DND-41 (cell line): ENCODE data around the gene MEGF8.

Experiments used
- ATAC-seq: fragments of 200-7000 bp; cut with Tn5 transposase; 3 replicates; pipeline ENCODE4 v1.9.1; 2021; ENCODE audit warnings: low read depth; ENCODE audit not compliant: insufficient read depth
- DNase-seq: peaks from one replicate; pipeline ENCODE4 v3.0.0-alpha.2; 2020
- H2AFZ ChIP-seq: 2 replicates; pipeline ENCODE4 v1.6.0; 2012; ENCODE audit warnings: low read depth, low read length
- H3K27ac ChIP-seq: 2 replicates; pipeline ENCODE4 v1.5.1; 2012; ENCODE audit warnings: low read length, inconsistent platforms
- H3K27me3 ChIP-seq: fragments of 200-600 bp; sonication (generic); 2 replicates; pipeline ENCODE4 v1.6.0; 2012; ENCODE audit warnings: low read length, mild to moderate bottlenecking, inconsistent platforms; ENCODE audit not compliant: insufficient read depth, poor library complexity
- H3K36me3 ChIP-seq: 2 replicates; pipeline ENCODE4 v1.5.1; 2012; ENCODE audit warnings: low read length, inconsistent platforms; ENCODE audit not compliant: insufficient read depth
- H3K4me1 ChIP-seq: 2 replicates; pipeline ENCODE4 v1.5.1; 2012; ENCODE audit warnings: mild to moderate bottlenecking, low read length; ENCODE audit not compliant: insufficient read depth
- H3K4me2 ChIP-seq: 2 replicates; pipeline ENCODE4 v1.6.0; 2012; ENCODE audit warnings: mild to moderate bottlenecking, moderate library complexity, low read length, inconsistent platforms; ENCODE audit not compliant: insufficient read depth
- H3K4me3 ChIP-seq, 2 experiments: fragments of 200-600 bp in 1 of 2; shearing (Covaris generic) in 1 of 2; 2 replicates each; pipeline ENCODE4 v1.5.1; 2012 to 2016; ENCODE audit warnings: inconsistent platforms in 2 of 2, low read length in 2 of 2, mild to moderate bottlenecking in 2 of 2, low read depth in 1 of 2, moderate library complexity in 1 of 2
- H3K79me2 ChIP-seq: 2 replicates; pipeline ENCODE4 v1.6.0; 2012; ENCODE audit warnings: low read length, inconsistent platforms; ENCODE audit not compliant: insufficient read depth
- H3K9ac ChIP-seq: 2 replicates; pipeline ENCODE4 v1.6.0; 2012; ENCODE audit warnings: low read depth, mild to moderate bottlenecking, inconsistent platforms, low read length, moderate library complexity
- H3K9me3 ChIP-seq: 2 replicates; pipeline ENCODE4 v1.5.1; 2012; ENCODE audit warnings: low read length, moderate library complexity, mild to moderate bottlenecking, inconsistent platforms; ENCODE audit not compliant: insufficient read depth, severe bottlenecking
- H4K20me1 ChIP-seq: 2 replicates; pipeline ENCODE4 v1.6.0; 2012; ENCODE audit warnings: low read length; ENCODE audit not compliant: insufficient read depth
- EZH2 ChIP-seq: IDR thresholded peaks from 3 replicates; pipeline ENCODE4 v1.6.1; 2012; ENCODE audit warnings: borderline replicate concordance, low read depth, mild to moderate bottlenecking, moderate library complexity, low read length, inconsistent platforms; ENCODE audit not compliant: severe bottlenecking
- TF ChIP-seq, protein P1 (sequence below): IDR thresholded peaks from 2 replicates; pipeline ENCODE4 v1.5.1; 2012; ENCODE audit warnings: borderline replicate concordance, low read length, moderate library complexity, mild to moderate bottlenecking; ENCODE audit not compliant: poor library complexity, severe bottlenecking; ENCODE audit errors: extremely low read depth

MEGF8 gene

GRCh38 chr19:42303101-42303464 is 22.4 kb upstream of the MEGF8 start:
- peak overlapping the region; percentile 100 for H2AFZ ChIP-seq
- H3K9me3 ChIP-seq: no peaks in the 10 kb centered on the region
- no peaks in the 10 kb centered on the region for H3K27me3 ChIP-seq
- peaks cover 15% of the 10 kb centered on the region for H3K79me2 ChIP-seq
- TF ChIP-seq EZH2: no peak
- TF ChIP-seq, protein P1, sequence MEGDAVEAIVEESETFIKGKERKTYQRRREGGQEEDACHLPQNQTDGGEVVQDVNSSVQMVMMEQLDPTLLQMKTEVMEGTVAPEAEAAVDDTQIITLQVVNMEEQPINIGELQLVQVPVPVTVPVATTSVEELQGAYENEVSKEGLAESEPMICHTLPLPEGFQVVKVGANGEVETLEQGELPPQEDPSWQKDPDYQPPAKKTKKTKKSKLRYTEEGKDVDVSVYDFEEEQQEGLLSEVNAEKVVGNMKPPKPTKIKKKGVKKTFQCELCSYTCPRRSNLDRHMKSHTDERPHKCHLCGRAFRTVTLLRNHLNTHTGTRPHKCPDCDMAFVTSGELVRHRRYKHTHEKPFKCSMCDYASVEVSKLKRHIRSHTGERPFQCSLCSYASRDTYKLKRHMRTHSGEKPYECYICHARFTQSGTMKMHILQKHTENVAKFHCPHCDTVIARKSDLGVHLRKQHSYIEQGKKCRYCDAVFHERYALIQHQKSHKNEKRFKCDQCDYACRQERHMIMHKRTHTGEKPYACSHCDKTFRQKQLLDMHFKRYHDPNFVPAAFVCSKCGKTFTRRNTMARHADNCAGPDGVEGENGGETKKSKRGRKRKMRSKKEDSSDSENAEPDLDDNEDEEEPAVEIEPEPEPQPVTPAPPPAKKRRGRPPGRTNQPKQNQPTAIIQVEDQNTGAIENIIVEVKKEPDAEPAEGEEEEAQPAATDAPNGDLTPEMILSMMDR: no peak
- no peak for ATAC-seq
- H3K9ac ChIP-seq: peak overlapping the region; percentile 91
- peaks cover 29% of the 10 kb centered on the region for H3K4me1 ChIP-seq
- H3K27ac ChIP-seq: peak overlapping the region; percentile 91
- peaks cover 7% of the 10 kb centered on the region for H3K36me3 ChIP-seq
- DNase-seq: no peak
- H3K4me3 ChIP-seq: peak overlapping the region in 1 of 2 experiments; percentile 96; a peak in 2 of 4 replicates
- peak overlapping the region; percentile 96 for H3K4me2 ChIP-seq
- no peaks in the 10 kb centered on the region for H4K20me1 ChIP-seq

DNA sequence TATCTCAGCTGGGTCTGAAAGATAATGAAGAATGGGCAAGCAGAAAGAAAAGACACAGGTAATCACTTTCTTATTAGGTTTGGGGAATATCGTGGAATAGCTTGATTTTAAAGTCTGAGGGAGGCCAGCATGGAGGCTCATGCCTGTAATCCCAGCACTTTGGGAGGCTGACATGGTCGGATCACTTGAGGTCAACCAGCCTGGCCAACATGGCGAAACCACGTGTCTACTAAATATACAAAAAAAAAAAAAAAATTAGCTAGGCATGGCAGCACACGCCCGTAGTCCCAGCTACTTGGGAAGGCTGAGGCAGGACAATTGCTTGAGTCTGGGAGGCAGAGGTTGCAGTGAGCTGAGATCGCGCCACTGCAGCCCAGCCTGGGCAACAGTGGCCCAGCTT is 21.6 kb upstream of the MEGF8 start:
- no peak overlapping the region for H3K9ac ChIP-seq
- H3K36me3 ChIP-seq: peaks cover 7% of the 10 kb centered on the region
- TF ChIP-seq EZH2: no peak
- TF ChIP-seq, protein P1: no peak
- no peaks in the 10 kb centered on the region for H3K27me3 ChIP-seq
- ATAC-seq: no peak
- no peak for DNase-seq
- no peak overlapping the region for H3K4me2 ChIP-seq
- H2AFZ ChIP-seq: peak overlapping the region; percentile 100; the same call in 1 of the 2 replicates
- no peaks in the 10 kb centered on the region for H3K9me3 ChIP-seq
- peaks cover 29% of the 10 kb centered on the region for H3K4me1 ChIP-seq
- peaks cover 15% of the 10 kb centered on the region for H3K79me2 ChIP-seq
- H3K27ac ChIP-seq: no peak overlapping the region
- no peak overlapping the region for H3K4me3 ChIP-seq
- H4K20me1 ChIP-seq: no peaks in the 10 kb centered on the region

- H3K36me3 ChIP-seq: no peaks in the 10 kb centered on the region
- DNase-seq: no peak
- H3K27ac ChIP-seq: no peak overlapping the region
- H2AFZ ChIP-seq: no peak overlapping the region
- H3K27me3 ChIP-seq: no peaks in the 10 kb centered on the region
- TF ChIP-seq, protein P1: no peak
- TF ChIP-seq EZH2: no peak
- H3K9me3 ChIP-seq: no peaks in the 10 kb centered on the region
- no peak for ATAC-seq
- H4K20me1 ChIP-seq: no peaks in the 10 kb centered on the region
- H3K4me3 ChIP-seq: no peak overlapping the region
- no peak overlapping the region for H3K9ac ChIP-seq
- H3K79me2 ChIP-seq: peaks cover 7% of the 10 kb centered on the region
- no peak overlapping the region for H3K4me2 ChIP-seq
- H3K4me1 ChIP-seq: peaks cover 19% of the 10 kb centered on the region
Measured at GRCh38 chr19:42306646-42307045, 18.8 kb upstream of the MEGF8 start.

DNA sequence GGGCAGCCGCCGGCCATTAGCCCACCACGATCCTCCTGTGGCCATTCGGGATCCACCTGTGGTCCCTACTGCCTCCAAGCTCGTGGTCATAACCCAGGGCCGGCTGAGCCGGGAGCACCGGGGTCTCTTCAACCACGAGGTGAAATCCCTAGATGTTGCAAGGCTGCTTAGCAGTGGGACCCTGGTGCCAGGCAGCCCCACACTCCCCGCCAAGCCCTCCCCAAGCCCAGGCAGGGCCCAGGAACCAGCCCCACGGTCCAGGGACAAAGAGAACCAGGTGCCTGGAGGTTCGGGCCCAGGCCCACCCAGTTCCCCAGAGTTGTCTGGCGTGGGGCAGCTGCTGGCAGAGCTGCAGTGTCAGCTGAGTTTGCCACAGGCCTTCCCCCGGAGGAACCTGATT is 15.7 kb upstream of the MEGF8 start:
- no peak for TF ChIP-seq EZH2
- TF ChIP-seq, protein P1: no peak
- H3K4me2 ChIP-seq: no peak overlapping the region
- no peak overlapping the region for H3K4me3 ChIP-seq
- no peaks in the 10 kb centered on the region for H3K9me3 ChIP-seq
- DNase-seq: no peak
- H4K20me1 ChIP-seq: peaks cover 3% of the 10 kb centered on the region
- no peak for ATAC-seq
- H3K36me3 ChIP-seq: no peaks in the 10 kb centered on the region
- H3K9ac ChIP-seq: no peak overlapping the region
- peaks cover 16% of the 10 kb centered on the region for H3K4me1 ChIP-seq
- H3K27ac ChIP-seq: no peak overlapping the region
- peaks cover 29% of the 10 kb centered on the region for H3K27me3 ChIP-seq
- H2AFZ ChIP-seq: no peak overlapping the region
- H3K79me2 ChIP-seq: no peaks in the 10 kb centered on the region
